HepG2 (cell line): ENCODE data around the gene MDP1. TPM values are rescaled to one million over a fixed set of nuclear protein-coding genes. Genes with fewer than 3 reads are reported as not detected.

ENCODE experiments used
- GFI1 ChIP-seq: sonication (generic); formaldehyde crosslinking; IDR thresholded peaks from 2 replicates; pipeline ENCODE4 v1.5.0; 2020; ENCODE audit warnings: missing genetic modification reagents, mild to moderate bottlenecking, borderline replicate concordance
- GPN1 ChIP-seq: sonication (generic); formaldehyde crosslinking; IDR thresholded peaks from 2 replicates; pipeline ENCODE4 v1.5.1; 2020; ENCODE audit warnings: missing genetic modification reagents, borderline replicate concordance
- GZF1 ChIP-seq: sonication (generic); formaldehyde crosslinking; IDR thresholded peaks from 2 replicates; pipeline ENCODE4 v1.5.1; 2020; ENCODE audit warnings: mild to moderate bottlenecking, missing genetic modification reagents
- JARID2 ChIP-seq: sonication (generic); formaldehyde crosslinking; IDR thresholded peaks from 2 replicates; pipeline ENCODE4 v1.8.1; 2023; ENCODE audit warnings: missing genetic modification reagents, inconsistent platforms; ENCODE audit not compliant: insufficient replicate concordance
- JUN ChIP-seq: sonication (generic); formaldehyde crosslinking; IDR thresholded peaks from 2 replicates; pipeline ENCODE4 v1.4.0; 2020; ENCODE audit warnings: mild to moderate bottlenecking, missing genetic modification reagents
- KLF15 ChIP-seq: sonication (generic); formaldehyde crosslinking; IDR thresholded peaks from 2 replicates; pipeline ENCODE4 v1.8.1; 2023; ENCODE audit warnings: borderline replicate concordance, mild to moderate bottlenecking, inconsistent platforms, missing genetic modification reagents, mixed read lengths
- MTF1 ChIP-seq: sonication (generic); formaldehyde crosslinking; IDR thresholded peaks from 2 replicates; pipeline ENCODE4 v1.5.0; 2020; ENCODE audit warnings: missing genetic modification reagents
- MYC ChIP-seq: sonication (generic); formaldehyde crosslinking; IDR thresholded peaks from 2 replicates; pipeline ENCODE4 v1.9.0; 2021; ENCODE audit warnings: missing genetic modification reagents, borderline replicate concordance
- NCOA5 ChIP-seq: sonication (generic); formaldehyde crosslinking; IDR thresholded peaks from 2 replicates; pipeline ENCODE4 v1.4.0; 2020; ENCODE audit warnings: missing genetic modification reagents
- NFYC ChIP-seq: IDR thresholded peaks from 2 replicates; pipeline ENCODE4 v1.6.1; 2016; ENCODE audit warnings: missing genetic modification reagents, missing compliant biosample characterization
- PCBP2 ChIP-seq: fragments of 200-400 bp; formaldehyde crosslinking; optimal IDR thresholded peaks from 2 replicates; pipeline ENCODE3; 2018; ENCODE audit warnings: low read length, low read depth; ENCODE audit not compliant: poor library complexity, severe bottlenecking
- PRMT3 ChIP-seq: sonication (generic); formaldehyde crosslinking; IDR thresholded peaks from 2 replicates; pipeline ENCODE4 v1.8.1; 2022; ENCODE audit warnings: low read depth, mild to moderate bottlenecking, moderate library complexity, missing genetic modification reagents, borderline replicate concordance
- RBM22 ChIP-seq: fragments of 200-400 bp; formaldehyde crosslinking; optimal IDR thresholded peaks from 2 replicates; pipeline ENCODE3; 2017; ENCODE audit warnings: mild to moderate bottlenecking, low read length, moderate library complexity
- SALL2 ChIP-seq: sonication (generic); formaldehyde crosslinking; IDR thresholded peaks from 2 replicates; pipeline ENCODE4 v1.8.1; 2023; ENCODE audit warnings: mild to moderate bottlenecking, missing genetic modification reagents, inconsistent platforms
- SATB2 ChIP-seq: sonication (generic); formaldehyde crosslinking; IDR thresholded peaks from 2 replicates; pipeline ENCODE4 v1.5.0; 2020; ENCODE audit warnings: missing genetic modification reagents
- TCF7 ChIP-seq: sonication (generic); IDR thresholded peaks from 2 replicates; pipeline ENCODE4 v1.6.1; 2016; ENCODE audit warnings: antibody characterized with exemption, low read depth
- U2AF1 ChIP-seq: fragments of 200-400 bp; formaldehyde crosslinking; optimal IDR thresholded peaks from 2 replicates; pipeline ENCODE3; 2017; ENCODE audit warnings: mild to moderate bottlenecking, low read depth, low read length
- ZFAT ChIP-seq: sonication (generic); formaldehyde crosslinking; conservative IDR thresholded peaks from 2 replicates; pipeline ENCODE4 v1.8.1; 2023; ENCODE audit warnings: missing genetic modification reagents, inconsistent platforms
- ZNF207 ChIP-seq: fragments of 450-650 bp; IDR thresholded peaks from 2 replicates; pipeline ENCODE4 v1.6.1; 2016; ENCODE audit warnings: antibody characterized with exemption, borderline replicate concordance
- ZNF333 ChIP-seq: sonication (generic); formaldehyde crosslinking; IDR thresholded peaks from 2 replicates; pipeline ENCODE4 v1.4.0; 2020; ENCODE audit warnings: mild to moderate bottlenecking, missing genetic modification reagents, borderline replicate concordance
- ZNF468 ChIP-seq: sonication (generic); formaldehyde crosslinking; IDR thresholded peaks from 2 replicates; pipeline ENCODE4 v1.8.0; 2022; ENCODE audit warnings: mild to moderate bottlenecking, moderate library complexity, missing genetic modification reagents
- ZNF546 ChIP-seq: sonication (generic); formaldehyde crosslinking; conservative IDR thresholded peaks from 2 replicates; pipeline ENCODE4 v1.8.1; 2023; ENCODE audit warnings: mild to moderate bottlenecking, missing genetic modification reagents
- ZNF605 ChIP-seq: sonication (generic); formaldehyde crosslinking; IDR thresholded peaks from 2 replicates; pipeline ENCODE4 v1.8.0; 2022; ENCODE audit warnings: mild to moderate bottlenecking, missing genetic modification reagents
- ZNF644 ChIP-seq: IDR thresholded peaks from 2 replicates; pipeline ENCODE4 v1.6.1; 2016; ENCODE audit warnings: low read depth
- ZNF678 ChIP-seq: sonication (generic); formaldehyde crosslinking; IDR thresholded peaks from 2 replicates; pipeline ENCODE4 v1.4.0; 2020; ENCODE audit warnings: mild to moderate bottlenecking, missing genetic modification reagents
- polyA plus RNA-seq, 8 experiments: library from polyadenylated mRNA; depleted of rRNA in 3 of 8; stranded (reverse) in 7 of 8; unstranded in 1 of 8; fragments of >200 nt; fragmentation: Illumina TruSeq in 4 of 8; extraction: Trizol in 4 of 8; gene quantifications; 2 replicates each; pipeline versions ENCODE4 v1.2.1 to v1.2.3, GENCODE V29; 2011 to 2016; ENCODE audit warnings: low read depth in 4 of 8, missing spikeins in 1 of 8, mixed read lengths in 1 of 8; ENCODE audit not compliant: insufficient read depth in 1 of 8
- total RNA-seq, 5 experiments: library from RNA; depleted of rRNA; stranded (reverse); fragments of >200 nt; fragmentation: Illumina TruSeq; extraction: Trizol; gene quantifications; 2 replicates each; pipeline ENCODE4 v1.2.3, GENCODE V29; 2016; ENCODE audit warnings: low read depth in 1 of 5
- TF ChIP-seq, protein P1 (sequence below): sonication (generic); formaldehyde crosslinking; IDR thresholded peaks from 2 replicates; pipeline ENCODE4 v1.4.0; 2020; ENCODE audit warnings: missing genetic modification reagents
- TF ChIP-seq, protein P2 (sequence below): IDR thresholded peaks from 2 replicates; pipeline ENCODE4 v1.6.1; 2016; ENCODE audit warnings: missing genetic modification reagents, missing compliant biosample characterization
- TF ChIP-seq, protein P3 (sequence below): sonication (generic); IDR thresholded peaks from 2 replicates; pipeline ENCODE4 v1.6.1; 2016; ENCODE audit warnings: low read depth, borderline replicate concordance

Gene MDP1
- total and polyA plus RNA-seq, 2 of the 13 experiments (the other 11 are each of a cell fraction or from before 2014, with no cell fraction given) = 44.1 to 48.7 TPM

DNA sequence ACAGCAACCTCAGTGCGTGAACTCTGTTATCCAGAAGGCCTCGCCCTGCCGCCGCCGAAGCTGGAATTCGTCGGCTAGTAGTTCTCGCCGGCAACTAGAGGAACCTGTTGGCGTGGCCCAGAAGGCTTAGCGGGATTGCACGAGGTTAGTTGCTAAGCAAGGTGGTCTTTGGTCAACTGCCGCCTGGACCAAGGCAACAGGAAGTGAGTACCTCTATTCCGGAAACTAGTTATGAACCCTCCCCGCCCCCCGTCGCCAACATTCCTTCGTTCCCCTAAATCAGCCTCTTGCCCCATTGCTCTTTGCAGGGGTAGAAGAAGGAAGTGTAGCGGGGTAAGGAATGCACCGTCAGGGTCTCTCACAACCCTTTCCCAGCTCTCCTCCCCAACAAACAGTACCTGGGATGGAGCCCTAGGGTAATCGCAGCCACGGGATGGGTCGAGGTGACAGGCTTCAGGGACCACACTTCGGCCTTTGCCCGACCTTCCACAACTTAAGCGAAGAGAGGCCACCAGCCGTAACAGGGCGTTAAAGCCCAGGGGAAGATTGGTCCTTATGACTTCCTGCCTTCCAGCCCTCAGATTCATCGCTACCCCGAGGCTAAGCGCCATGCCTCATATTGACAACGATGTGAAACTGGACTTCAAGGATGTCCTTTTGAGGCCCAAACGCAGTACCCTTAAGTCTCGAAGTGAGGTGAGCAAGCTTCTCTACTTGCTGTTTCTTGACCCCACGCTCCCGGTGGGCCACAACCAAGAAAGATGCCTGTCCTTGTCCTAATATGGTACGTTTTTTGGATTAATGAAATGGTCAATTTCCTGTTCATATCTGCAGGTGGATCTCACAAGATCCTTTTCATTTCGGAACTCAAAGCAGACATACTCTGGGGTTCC, 17.0 kb upstream of the MDP1 start, which contains the start of gene GMPR2 (continued):
- TF ChIP-seq ZNF207 (no peak), GPN1 (CRISPR knock-in tag) (no peak; the same call in 1 of the 2 replicates), NCOA5 (CRISPR knock-in tag) (peak; percentile 37; the same call in 1 of the 2 replicates), JUN (CRISPR knock-in tag) (no peak; the same call in 1 of the 2 replicates), ZNF468 (CRISPR knock-in tag) (0 out of 2 replicates have a peak, but pooled peaks have one; percentile 34), U2AF1 (peak; percentile 96), SALL2 (0 out of 2 replicates have a peak, but pooled peaks have one; percentile 83), GZF1 (CRISPR knock-in tag) (peak; percentile 62), ZFAT (CRISPR knock-in tag) (no peak; the same call in 1 of the 2 replicates), ZNF333 (peak; percentile 98), RBM22 (peak; percentile 86), TCF7 (no peak), JARID2 (CRISPR knock-in tag) (peak; percentile 79), SATB2 (CRISPR knock-in tag) (peak; percentile 94), ZNF678 (no peak), KLF15 (no peak; the same call in none of the 2 replicates), NFYC (CRISPR knock-in tag) (peak; percentile 46), GFI1 (CRISPR knock-in tag) (no peak), MTF1 (no peak), ZNF644 (CRISPR knock-in tag) (no peak), PCBP2 (peak; percentile 66), ZNF605 (CRISPR knock-in tag) (peak; percentile 96), ZNF546 (CRISPR knock-in tag) (no peak; the same call in 1 of the 2 replicates), PRMT3 (CRISPR knock-in tag) (no peak), MYC (CRISPR knock-in tag) (peak; percentile 97)
- TF ChIP-seq, protein P1, sequence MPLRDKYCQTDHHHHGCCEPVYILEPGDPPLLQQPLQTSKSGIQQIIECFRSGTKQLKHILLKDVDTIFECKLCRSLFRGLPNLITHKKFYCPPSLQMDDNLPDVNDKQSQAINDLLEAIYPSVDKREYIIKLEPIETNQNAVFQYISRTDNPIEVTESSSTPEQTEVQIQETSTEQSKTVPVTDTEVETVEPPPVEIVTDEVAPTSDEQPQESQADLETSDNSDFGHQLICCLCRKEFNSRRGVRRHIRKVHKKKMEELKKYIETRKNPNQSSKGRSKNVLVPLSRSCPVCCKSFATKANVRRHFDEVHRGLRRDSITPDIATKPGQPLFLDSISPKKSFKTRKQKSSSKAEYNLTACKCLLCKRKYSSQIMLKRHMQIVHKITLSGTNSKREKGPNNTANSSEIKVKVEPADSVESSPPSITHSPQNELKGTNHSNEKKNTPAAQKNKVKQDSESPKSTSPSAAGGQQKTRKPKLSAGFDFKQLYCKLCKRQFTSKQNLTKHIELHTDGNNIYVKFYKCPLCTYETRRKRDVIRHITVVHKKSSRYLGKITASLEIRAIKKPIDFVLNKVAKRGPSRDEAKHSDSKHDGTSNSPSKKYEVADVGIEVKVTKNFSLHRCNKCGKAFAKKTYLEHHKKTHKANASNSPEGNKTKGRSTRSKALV (CRISPR knock-in tag) = peak; percentile 24; the same call in 1 of the 2 replicates
- TF ChIP-seq, protein P2, sequence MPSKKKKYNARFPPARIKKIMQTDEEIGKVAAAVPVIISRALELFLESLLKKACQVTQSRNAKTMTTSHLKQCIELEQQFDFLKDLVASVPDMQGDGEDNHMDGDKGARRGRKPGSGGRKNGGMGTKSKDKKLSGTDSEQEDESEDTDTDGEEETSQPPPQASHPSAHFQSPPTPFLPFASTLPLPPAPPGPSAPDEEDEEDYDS (CRISPR knock-in tag) = peak; percentile 47; the same call in 1 of the 2 replicates
- TF ChIP-seq, protein P3, sequence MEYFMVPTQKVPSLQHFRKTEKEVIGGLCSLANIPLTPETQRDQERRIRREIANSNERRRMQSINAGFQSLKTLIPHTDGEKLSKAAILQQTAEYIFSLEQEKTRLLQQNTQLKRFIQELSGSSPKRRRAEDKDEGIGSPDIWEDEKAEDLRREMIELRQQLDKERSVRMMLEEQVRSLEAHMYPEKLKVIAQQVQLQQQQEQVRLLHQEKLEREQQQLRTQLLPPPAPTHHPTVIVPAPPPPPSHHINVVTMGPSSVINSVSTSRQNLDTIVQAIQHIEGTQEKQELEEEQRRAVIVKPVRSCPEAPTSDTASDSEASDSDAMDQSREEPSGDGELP = peak; percentile 43; the same call in 1 of the 2 replicates
